Hepatocyte (in vitro differentiated cells): ENCODE results near the gene ZNF536. TPM values are rescaled to one million over a fixed set of nuclear protein-coding genes. Genes with fewer than 3 reads are reported as not detected.

Source experiments
- DNase-seq: peaks from one replicate; pipeline ENCODE4 v3.0.0-alpha.2; 2016; ENCODE audit warnings: low spot score
- H2AFZ ChIP-seq: fragments of 200-600 bp; sonication (generic); 2 replicates; pipeline ENCODE4 v1.6.0; 2016; ENCODE audit warnings: antibody characterized with exemption, mild to moderate bottlenecking
- H3K27ac ChIP-seq: fragments of 200-600 bp; sonication (generic); 2 replicates; pipeline ENCODE4 v1.5.1; 2016; ENCODE audit warnings: mild to moderate bottlenecking
- H3K27me3 ChIP-seq: fragments of 200-600 bp; sonication (generic); 2 replicates; pipeline ENCODE4 v1.6.1; 2016
- H3K36me3 ChIP-seq: fragments of 200-600 bp; sonication (generic); replicated peaks from 2 replicates; pipeline ENCODE4 v1.5.1; 2016; ENCODE audit warnings: low read depth; ENCODE audit not compliant: insufficient read depth
- H3K4me1 ChIP-seq: fragments of 200-600 bp; sonication (generic); 2 replicates; pipeline ENCODE4 v1.5.1; 2016; ENCODE audit warnings: mild to moderate bottlenecking, moderate library complexity; ENCODE audit not compliant: insufficient read depth
- H3K4me2 ChIP-seq: fragments of 200-600 bp; sonication (generic); 2 replicates; pipeline ENCODE4 v1.6.0; 2016
- H3K4me3 ChIP-seq: fragments of 200-600 bp; sonication (generic); 2 replicates; pipeline ENCODE4 v1.5.1; 2016; ENCODE audit warnings: mild to moderate bottlenecking
- H3K79me2 ChIP-seq: fragments of 200-600 bp; sonication (generic); 2 replicates; pipeline ENCODE4 v1.6.0; 2017; ENCODE audit warnings: mild to moderate bottlenecking
- H3K9me2 ChIP-seq: fragments of 200-600 bp; sonication (generic); replicated peaks from 2 replicates; pipeline ENCODE4 v1.6.0; 2017; ENCODE audit warnings: mild to moderate bottlenecking; ENCODE audit not compliant: insufficient read depth
- H3K9me3 ChIP-seq: fragments of 200-600 bp; sonication (generic); 2 replicates; pipeline ENCODE4 v1.5.1; 2016; ENCODE audit warnings: low read depth, mild to moderate bottlenecking
- H4K20me1 ChIP-seq: fragments of 200-600 bp; sonication (generic); 2 replicates; pipeline ENCODE4 v1.6.0; 2016; ENCODE audit warnings: mild to moderate bottlenecking; ENCODE audit not compliant: insufficient read depth, poor library complexity, severe bottlenecking
- EZH2 ChIP-seq: fragments of 200-600 bp; sonication (generic); IDR thresholded peaks from 2 replicates; pipeline ENCODE4 v1.6.1; 2016; ENCODE audit warnings: antibody characterized with exemption, mild to moderate bottlenecking, borderline replicate concordance
- EZH2phosphoT487 ChIP-seq: fragments of 200-600 bp; sonication (generic); IDR thresholded peaks from one replicate; pipeline ENCODE4 v1.6.1; 2018; ENCODE audit warnings: antibody characterized with exemption, mild to moderate bottlenecking, low read depth, moderate library complexity; ENCODE audit not compliant: unreplicated experiment, severe bottlenecking
- WGBS: methylation state at CpG from one replicate; pipeline ENCODE4 v1.1.6; 2016; ENCODE audit warnings: low lambda C conversion rate; ENCODE audit errors: missing lambda C conversion rate; 5-methylcytosine and 5-hydroxymethylcytosine counted together
- polyA plus RNA-seq: library from polyadenylated mRNA; unstranded; fragments of >200 nt; fragmentation: Nextera tagmentation; extraction: Ambion mirVana; gene quantifications from 2 replicates; pipeline ENCODE4 v1.2.1, GENCODE V29; 2016
- total RNA-seq: library from RNA; depleted of rRNA; stranded (reverse); fragments of >200 nt; gene quantifications from 2 replicates; pipeline ENCODE4 v1.2.3, GENCODE V29; 2014
- TF ChIP-seq, protein P1 (sequence below): fragments of 200-600 bp; sonication (generic); IDR thresholded peaks from 2 replicates; pipeline ENCODE4 v1.5.1; 2016; ENCODE audit warnings: antibody characterized with exemption, mild to moderate bottlenecking; ENCODE audit not compliant: poor library complexity

ZNF536 gene
- total and polyA plus RNA-seq, 2 experiments from 2014 or later: 4.1 to 7.5 TPM

DNA sequence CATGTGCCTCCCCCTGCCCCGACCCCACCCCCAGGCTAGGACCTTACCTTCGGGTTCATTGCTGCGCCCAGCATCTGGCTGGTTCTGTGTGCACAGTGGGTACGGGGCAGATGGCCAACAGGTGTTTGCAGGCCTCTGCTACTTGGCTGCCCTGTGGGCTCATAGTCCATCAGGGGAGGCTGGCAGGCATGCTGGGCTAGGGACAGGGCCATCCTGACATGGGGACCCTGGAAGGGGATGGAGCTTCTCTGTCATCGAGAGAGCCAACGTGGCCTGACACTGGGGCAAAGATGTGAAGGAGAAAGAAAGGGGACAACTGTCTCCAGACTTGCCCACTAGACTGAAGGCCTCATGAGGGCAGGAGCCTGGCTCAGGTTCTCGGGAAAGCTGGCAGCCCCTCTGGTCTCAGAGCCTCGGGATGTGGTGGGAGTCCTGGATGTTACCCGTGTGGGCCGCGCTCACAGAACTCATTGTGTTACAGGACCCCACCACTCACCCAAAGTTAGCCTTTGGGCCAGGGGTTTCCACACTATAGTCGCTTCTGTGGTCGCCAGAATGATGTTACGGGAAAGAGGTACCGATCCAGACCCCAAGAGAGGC lies 4.7 kb downstream of the ZNF536 start:
- Histone ChIP-seq H3K9me2 (no peaks in the 10 kb centered on the region), H3K4me1 (no peaks in the 10 kb centered on the region), H3K4me3 (no peak overlapping the region), H3K4me2 (no peak overlapping the region), H2AFZ (no peak overlapping the region), H3K27me3 (peaks cover 59% of the 10 kb centered on the region), H3K9me3 (no peaks in the 10 kb centered on the region), H3K79me2 (no peaks in the 10 kb centered on the region), H3K27ac (no peak overlapping the region), H4K20me1 (no peaks in the 10 kb centered on the region), H3K36me3 (no peaks in the 10 kb centered on the region)
- TF ChIP-seq, protein P1, sequence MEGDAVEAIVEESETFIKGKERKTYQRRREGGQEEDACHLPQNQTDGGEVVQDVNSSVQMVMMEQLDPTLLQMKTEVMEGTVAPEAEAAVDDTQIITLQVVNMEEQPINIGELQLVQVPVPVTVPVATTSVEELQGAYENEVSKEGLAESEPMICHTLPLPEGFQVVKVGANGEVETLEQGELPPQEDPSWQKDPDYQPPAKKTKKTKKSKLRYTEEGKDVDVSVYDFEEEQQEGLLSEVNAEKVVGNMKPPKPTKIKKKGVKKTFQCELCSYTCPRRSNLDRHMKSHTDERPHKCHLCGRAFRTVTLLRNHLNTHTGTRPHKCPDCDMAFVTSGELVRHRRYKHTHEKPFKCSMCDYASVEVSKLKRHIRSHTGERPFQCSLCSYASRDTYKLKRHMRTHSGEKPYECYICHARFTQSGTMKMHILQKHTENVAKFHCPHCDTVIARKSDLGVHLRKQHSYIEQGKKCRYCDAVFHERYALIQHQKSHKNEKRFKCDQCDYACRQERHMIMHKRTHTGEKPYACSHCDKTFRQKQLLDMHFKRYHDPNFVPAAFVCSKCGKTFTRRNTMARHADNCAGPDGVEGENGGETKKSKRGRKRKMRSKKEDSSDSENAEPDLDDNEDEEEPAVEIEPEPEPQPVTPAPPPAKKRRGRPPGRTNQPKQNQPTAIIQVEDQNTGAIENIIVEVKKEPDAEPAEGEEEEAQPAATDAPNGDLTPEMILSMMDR: no peak
- TF ChIP-seq EZH2phosphoT487 (no peak), EZH2 (no peak)
- no peak for DNase-seq
- 97% methylated on average over 15 of the region's 15 CpGs for WGBS

DNA sequence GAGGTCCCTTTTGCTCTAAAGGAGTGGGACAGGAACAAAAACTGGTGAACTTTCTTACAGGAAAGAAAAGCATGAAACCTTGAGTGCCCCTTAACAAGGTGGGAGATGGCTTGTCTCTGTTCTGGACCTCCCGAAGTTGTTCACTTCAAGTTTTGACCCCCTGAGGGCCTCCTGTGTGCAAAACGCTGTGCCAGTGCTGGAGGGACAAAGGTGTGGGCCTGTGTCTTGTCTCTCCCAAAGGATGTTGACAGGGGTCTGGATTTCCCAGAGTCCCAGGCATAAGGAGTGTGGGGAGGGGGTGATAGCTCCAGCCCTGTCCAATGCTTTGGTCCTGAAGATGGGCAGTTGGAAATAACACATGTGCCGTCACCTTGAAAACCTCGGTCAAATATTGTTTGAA lies 6.5 kb downstream of the ZNF536 start:
- no peak for DNase-seq
- H3K36me3 ChIP-seq: no peaks in the 10 kb centered on the region
- H3K79me2 ChIP-seq: no peaks in the 10 kb centered on the region
- H2AFZ ChIP-seq: no peak overlapping the region
- no peaks in the 10 kb centered on the region for H3K4me1 ChIP-seq
- TF ChIP-seq EZH2phosphoT487: no peak
- H3K9me3 ChIP-seq: no peaks in the 10 kb centered on the region
- 80% methylated on average over 4 of the region's 4 CpGs for WGBS
- peaks cover 42% of the 10 kb centered on the region for H3K27me3 ChIP-seq
- no peak overlapping the region for H3K27ac ChIP-seq
- H3K4me2 ChIP-seq: no peak overlapping the region
- no peaks in the 10 kb centered on the region for H3K9me2 ChIP-seq
- H4K20me1 ChIP-seq: no peaks in the 10 kb centered on the region
- no peak overlapping the region for H3K4me3 ChIP-seq

GRCh38 chr19:30379841-30380610 lies 7.8 kb downstream of the ZNF536 start:
- TF ChIP-seq EZH2phosphoT487: no peak
- TF ChIP-seq EZH2: no peak
- TF ChIP-seq, protein P1: no peak
- no peaks in the 10 kb centered on the region for H3K36me3 ChIP-seq
- H3K27ac ChIP-seq: no peak overlapping the region
- no peaks in the 10 kb centered on the region for H4K20me1 ChIP-seq
- no peak overlapping the region for H2AFZ ChIP-seq
- H3K4me3 ChIP-seq: no peak overlapping the region
- H3K79me2 ChIP-seq: no peaks in the 10 kb centered on the region
- no peaks in the 10 kb centered on the region for H3K4me1 ChIP-seq
- peaks cover 29% of the 10 kb centered on the region for H3K27me3 ChIP-seq
- no peak overlapping the region for H3K4me2 ChIP-seq
- 75% methylated on average over 14 of the region's 14 CpGs for whole genome bisulfite sequencing
- no peaks in the 10 kb centered on the region for H3K9me3 ChIP-seq
- no peak for DNase-seq
- no peaks in the 10 kb centered on the region for H3K9me2 ChIP-seq

DNA sequence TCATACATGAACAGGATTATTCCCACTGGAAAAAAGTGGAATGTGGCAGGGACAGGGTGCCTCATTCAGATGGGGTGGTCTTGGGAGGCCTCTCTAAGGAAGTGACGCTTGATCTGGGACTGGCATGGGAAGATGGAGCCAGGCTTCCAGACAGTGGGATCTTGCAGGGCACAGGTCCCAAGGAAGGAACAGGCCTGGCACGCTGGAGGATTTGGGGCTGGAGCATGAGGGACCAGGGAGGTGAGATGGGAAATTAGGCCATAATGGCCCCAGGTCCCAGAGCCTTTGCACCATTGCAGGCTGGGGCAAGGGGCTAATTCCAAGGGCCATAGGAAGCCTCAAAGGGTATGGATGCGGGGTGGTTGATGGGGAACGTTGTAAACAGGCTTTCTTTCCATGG lies 9.2 kb downstream of the ZNF536 start:
- 90% methylated on average over 4 of the region's 4 CpGs for WGBS
- no peak for DNase-seq

More for the DNA sequence above, 9.2 kb downstream of the ZNF536 start:
- TF ChIP-seq, protein P1: no peak
- H3K36me3 ChIP-seq: no peaks in the 10 kb centered on the region
- H3K9me2 ChIP-seq: no peaks in the 10 kb centered on the region
- no peaks in the 10 kb centered on the region for H3K79me2 ChIP-seq
- H3K4me3 ChIP-seq: no peak overlapping the region
- no peaks in the 10 kb centered on the region for H3K4me1 ChIP-seq
- H3K9me3 ChIP-seq: no peaks in the 10 kb centered on the region
- no peaks in the 10 kb centered on the region for H4K20me1 ChIP-seq
- H2AFZ ChIP-seq: no peak overlapping the region
- H3K4me2 ChIP-seq: no peak overlapping the region
- H3K27me3 ChIP-seq: peaks cover 21% of the 10 kb centered on the region
- no peak overlapping the region for H3K27ac ChIP-seq
